ENCODE measurements around the gene FCN3. TPM values are rescaled to one million over a fixed set of nuclear protein-coding genes. Genes with fewer than 3 reads are reported as not detected.

FCN3 gene
- total and polyA plus RNA-seq, 2 of the 4 experiments (the other 2 are of a cell fraction), result not detected

GRCh38 chr1:27321813-27322568 lies 52.6 kb downstream of the FCN3 start, which contains the start of gene TMEM222:
Gene TMEM222 (plus strand): TSS chr1:27322163. CDS start chr1:27322198, 35 bp downstream.
- Histone ChIP-seq H2BK15ac (ENCODE audit: low read depth, low read length) (peak within 1 kb of the TSS; percentile 73; the same call in 2 of the 3 replicates), H4K20me1 (ENCODE audit: insufficient read depth, low read length) (peaks cover 5% of the 10 kb centered on the region; the same call in 1 of the 2 replicates), H3K23ac (ENCODE audit: low read depth, low read length) (peak within 1 kb of the TSS; percentile 92), H3K4me1 (ENCODE audit: control insufficient read depth, insufficient read depth, low read length) (peaks cover 6% of the 10 kb centered on the region), H2AFZ (replicated peaks; ENCODE audit: low read length, poor library complexity) (peak within 1 kb of the TSS; percentile 99), H3K4me3 (ENCODE audit: insufficient read depth, low read depth, low read length) (peak within 1 kb of the TSS; percentile 97), H3K4me2 (ENCODE audit: low read depth, low read length) (peak within 1 kb of the TSS; percentile 99), H3K9ac (ENCODE audit: low read depth, low read length) (peak within 1 kb of the TSS; percentile 99), H2BK120ac (ENCODE audit: low read depth, low read length) (peak within 1 kb of the TSS; percentile 70), H2AK9ac (replicated peaks; ENCODE audit: low read depth, low read length, poor library complexity) (peak within 1 kb of the TSS; percentile 98), H4K91ac (ENCODE audit: insufficient read depth, low read depth, low read length) (peak within 1 kb of the TSS; percentile 95), H3K27me3 (ENCODE audit: control insufficient read depth, insufficient read depth, low read length) (no peaks in the 10 kb centered on the region), H3K9me3 (ENCODE audit: control insufficient read depth, insufficient read depth, low read length) (no peaks in the 10 kb centered on the region), H2AK5ac (ENCODE audit: low read depth, low read length) (peak within 1 kb of the TSS; percentile 99), H4K8ac (ENCODE audit: low read depth in 2 of 2, low read length in 2 of 2) (peak within 1 kb of the TSS; percentile 99), H3K56ac (ENCODE audit: extremely low read depth, insufficient read depth, low read length) (peak within 1 kb of the TSS; percentile 83), H3K14ac (replicated peaks; ENCODE audit: low read depth, low read length) (peak within 1 kb of the TSS; percentile 98), H3K4ac (ENCODE audit: low read depth, low read length) (peak within 1 kb of the TSS; percentile 98), H3K36me3 (ENCODE audit: control insufficient read depth, insufficient read depth, low read length) (peaks cover 16% of the 10 kb centered on the region), H3K27ac (ENCODE audit: insufficient read depth, low read length) (peak within 1 kb of the TSS; percentile 96), H4K5ac (ENCODE audit: low read depth, low read length) (peak within 1 kb of the TSS; percentile 99), H2BK5ac (ENCODE audit: low read depth, low read length, poor library complexity, severe bottlenecking) (peak within 1 kb of the TSS; percentile 92), H3K9me1 (ENCODE audit: insufficient read depth, low read length) (peaks cover 7% of the 10 kb centered on the region; the same call in 1 of the 2 replicates), H2BK20ac (ENCODE audit: low read depth, low read length) (peak within 1 kb of the TSS; percentile 46; the same call in 1 of the 2 replicates), H3K18ac (ENCODE audit: low read depth, low read length) (peak within 1 kb of the TSS; percentile 69), H3K79me1 (ENCODE audit: low read depth in 1 of 2, low read length in 2 of 2) (peaks cover 18 to 41% of the 10 kb centered on the region in 2 experiments)
- 0% methylated on average over 50 of the region's 67 CpGs; no CpG with 5 or more reads in 1 of the 2 experiments for WGBS, 2 experiments (ENCODE audit: extremely low coverage in 2 of 2, insufficient read length in 1 of 2)
- DNase-seq (peak; percentile 95), ATAC-seq (ENCODE audit: low read depth) (peak; percentile 99)
- in situ Hi-C loops (cut with MboI; ENCODE audit: low sequenced_read_pairs), result no loop called here
- CTCF ChIA-PET, result no interaction called here
- POLR2A ChIA-PET (ENCODE audit: unreplicated experiment), result interaction anchor here (0.7 kb wide), 1 partner anchor 44 kb away, joined by 3 read pairs; the partner anchor contains the start of gene MAP3K6
- dilution Hi-C loops (cut with HindIII; ENCODE audit: low sequenced_read_pairs, unreplicated experiment), result no loop called here
- BruUV-seq (replicated peaks), result no TSS peak
- intact Hi-C loops (cut with micrococcal nuclease), result no loop called here
- TF ChIP-seq RCOR1 (IDR thresholded peaks at IDR 0.05; ENCODE audit: insufficient replicate concordance, low read length), result peak; percentile 77
- peak; percentile 79 for TF ChIP-seq POLR2A (IDR thresholded peaks at IDR 0.05; ENCODE audit: low read depth, low read length)
- TF ChIP-seq USF2 (IDR thresholded peaks at IDR 0.05; ENCODE audit: low read depth, low read length), result peak; percentile 54
- TF ChIP-seq RFX5 (IDR thresholded peaks at IDR 0.05; ENCODE audit: low read depth, low read length), result no peak
- TF ChIP-seq MAZ (IDR thresholded peaks at IDR 0.05; ENCODE audit: borderline replicate concordance, low read depth, low read length), result peak; percentile 89
- peak; percentile 24; the same call in 1 of the 2 replicates for TF ChIP-seq CTCF (conservative IDR thresholded peaks at IDR 0.05; ENCODE audit: low read depth, low read length)
- TF ChIP-seq CEBPB (IDR thresholded peaks at IDR 0.05; ENCODE audit: low read depth, low read length), result peak; percentile 97
- TF ChIP-seq MAFK (IDR thresholded peaks at IDR 0.05; ENCODE audit: low read depth, low read length), result no peak
- TF ChIP-seq CHD1 (IDR thresholded peaks at IDR 0.05; ENCODE audit: low read depth, low read length), result no peak
- peak; percentile 84; the same call in 1 of the 2 replicates for TF ChIP-seq MXI1 (IDR thresholded peaks at IDR 0.05; ENCODE audit: borderline replicate concordance, low read depth, low read length)
- peak; percentile 93 for TF ChIP-seq BHLHE40 (IDR thresholded peaks at IDR 0.05; ENCODE audit: low read depth, low read length)
- no peak; the same call in 1 of the 2 replicates for TF ChIP-seq NFE2L2 (IDR thresholded peaks at IDR 0.05; ENCODE audit: low read depth, low read length)
- no peak for TF ChIP-seq ELK1 (IDR thresholded peaks at IDR 0.05; ENCODE audit: borderline replicate concordance, low read depth, low read length)
- TF ChIP-seq FOS (IDR thresholded peaks at IDR 0.05; ENCODE audit: low read depth, low read length), result no peak; the same call in none of the 2 replicates
